Right cardiac atrium (tissue), 5 donors: ENCODE data around the gene KRTAP12-3. TPM values are rescaled to one million over a fixed set of nuclear protein-coding genes. Genes with fewer than 3 reads are reported as not detected.
A peak's percentile ranks its signal among the peaks of the same experiment; 100 is the strongest.
"Not testable (repeated sequence)": the region's sequence is repeated elsewhere in the genome, so short reads cannot be mapped to it uniquely, and the experiment has no call there.

ENCODE experiments used
- ATAC-seq, 2 donors: fragments of 200-7000 bp; cut with Tn5 transposase; one replicate each; pipeline versions ENCODE4 v1.8.0 to v1.9.1; 2020; ENCODE audit warnings: moderate library complexity in 2 of 2, mild to moderate bottlenecking in 1 of 2
- DNase-seq, 3 donors: peaks; one replicate each; pipeline ENCODE4 v3.0.0-alpha.2; 2020
- H3K27ac ChIP-seq: one replicate; pipeline ENCODE4 v1.5.1; 2013; ENCODE audit warnings: mild to moderate bottlenecking, low read length, control low read depth, moderate library complexity
- H3K27me3 ChIP-seq: one replicate; pipeline ENCODE4 v1.6.1; 2013; ENCODE audit not compliant: control insufficient read depth, insufficient read depth
- H3K4me1 ChIP-seq: one replicate; pipeline ENCODE4 v1.6.1; 2013; ENCODE audit warnings: low read length; ENCODE audit not compliant: control insufficient read depth, insufficient read depth
- H3K4me3 ChIP-seq: one replicate; pipeline ENCODE4 v1.5.1; 2013; ENCODE audit warnings: low read length, control low read depth
- H3K9me3 ChIP-seq: one replicate; pipeline ENCODE4 v1.6.1; 2013; ENCODE audit warnings: low read length; ENCODE audit not compliant: control insufficient read depth
- WGBS: extraction: QIAGEN DNeasy Blood & Tissue Kit; methylation state at CpG from one replicate; pipeline ENCODE4 v1.1.7; 2013; 5-methylcytosine and 5-hydroxymethylcytosine counted together
- intact Hi-C, 4 donors: fragments of 100-400 bp; cut with DNase I; formaldehyde crosslinking; loops; one replicate each; pipeline versions ENCODE4 v1.11.0 to v1.14.0; 2022 to 2023
- polyA plus RNA-seq: library from polyadenylated mRNA; stranded (reverse); fragments of 200-250 nt; gene quantifications from one replicate; pipeline ENCODE4 v1.2.3, GENCODE V29; 2013
- total RNA-seq, 4 donors: library from RNA; stranded (reverse); fragmentation: NEBNext Ultra II Directional; extraction: Animal tissue kit (Norgen Biotek cat#: 25700); gene quantifications; one replicate each; pipeline ENCODE4 v1.2.1, GENCODE V29; 2021
- donor health status: healthy with polysubstance abuse.
- donor health status: DM: no; HTN: yes; CAD: no.
- donor health status: DM: no; HTN: no; CAD: no.
- donor health status: DM: no; HTN: yes; CAD: no; lungs with severe emphysema.
- donor health status: DM: yes; HTN: yes; CAD: no.

Gene KRTAP12-3
- total and polyA plus RNA-seq, 5 donors = not detected

DNA sequence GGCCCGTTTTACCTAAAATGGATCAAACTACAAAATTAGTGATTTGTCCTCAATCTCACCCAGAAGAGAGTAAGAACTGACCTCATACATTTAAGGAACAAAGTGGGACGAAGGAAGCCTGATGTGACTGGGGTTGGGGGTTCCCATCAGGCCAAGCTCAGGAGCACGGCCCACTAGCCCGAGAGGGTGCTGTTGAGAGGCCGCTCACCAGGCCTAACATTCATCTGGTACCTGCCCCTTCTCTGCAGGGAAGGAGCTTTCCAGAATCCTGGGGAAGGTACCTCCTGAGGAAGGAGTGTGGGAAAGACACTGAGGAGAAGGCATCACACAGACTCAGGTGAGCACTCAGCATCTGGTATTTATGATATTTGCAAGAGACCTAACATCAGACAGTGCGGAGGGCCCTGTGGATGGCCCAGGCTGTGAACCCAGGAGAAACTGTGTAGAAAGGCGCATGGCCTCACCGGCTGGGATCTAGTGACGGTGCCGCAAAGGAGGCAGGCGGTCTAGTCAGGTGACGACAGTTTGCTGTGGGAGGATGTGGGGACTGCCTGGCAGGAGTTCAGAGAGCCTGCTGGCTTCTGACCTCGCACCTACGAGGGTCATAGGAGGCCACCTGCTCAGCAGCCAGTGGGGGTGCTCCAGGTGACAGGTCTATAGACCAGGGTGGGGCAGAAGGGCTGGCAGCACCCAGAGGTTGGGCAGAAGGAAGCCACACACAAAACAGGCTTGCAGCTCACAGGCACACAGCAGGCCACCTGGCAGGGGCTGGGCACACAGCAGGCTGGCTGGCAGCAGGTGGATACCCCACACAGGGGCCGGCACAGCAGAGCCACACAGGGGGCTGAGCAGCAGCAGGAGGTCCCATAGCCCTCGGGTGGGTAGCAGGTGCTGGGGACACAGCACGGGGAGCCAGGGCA, 3.8 kb upstream of the KRTAP12-3 start:
- H3K27me3 ChIP-seq = no peaks in the 10 kb centered on the region
- peak in 1 of 3 donors; percentile 55 for DNase-seq
- no peaks in the 10 kb centered on the region for H3K4me1 ChIP-seq
- no peaks in the 10 kb centered on the region for H3K9me3 ChIP-seq
- no peak overlapping the region for H3K4me3 ChIP-seq
- 75% methylated on average over 17 of the region's 17 CpGs for WGBS
- ATAC-seq = no peak
- no peak overlapping the region for H3K27ac ChIP-seq
- intact Hi-C loops = no loop called here

DNA sequence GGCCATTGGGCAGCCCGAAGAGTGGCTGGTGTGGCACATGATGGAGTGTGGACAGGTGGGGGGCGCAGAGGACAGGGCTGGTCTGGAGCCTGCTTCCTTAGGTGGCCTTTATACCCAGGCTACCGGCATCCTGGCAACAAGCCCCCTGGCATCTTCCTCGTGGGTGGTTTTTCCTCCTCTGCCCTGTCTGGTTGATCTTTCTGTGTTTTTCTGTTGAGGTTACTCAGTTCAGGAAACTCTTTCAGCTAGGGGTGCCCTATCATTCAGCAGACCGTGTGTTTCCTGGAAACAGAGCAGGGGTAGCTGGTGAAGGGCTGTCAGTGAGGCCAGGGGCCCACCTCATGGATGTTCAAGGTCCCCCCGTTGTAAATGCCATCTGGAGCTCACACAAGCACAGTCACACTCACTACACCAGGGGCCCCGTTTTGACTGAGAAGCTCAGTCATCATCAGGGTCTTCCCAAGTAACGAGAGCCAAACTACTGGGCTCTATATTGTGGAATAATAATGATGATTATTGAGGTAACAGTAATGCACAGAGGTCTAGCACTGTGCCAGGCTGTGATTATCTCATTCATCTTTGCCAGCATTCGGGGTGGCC, 3.1 kb upstream of the KRTAP12-3 start, which contains the start of gene KRTAP12-4:
Gene KRTAP12-4, minus strand, starts transcription at position 84 of the 600 bp plus-strand sequence. Its CDS starts 45 bp downstream, at position 39.
- intact Hi-C loops = no loop called here
- Histone ChIP-seq H3K9me3 (no peaks in the 10 kb centered on the region), H3K4me1 (no peaks in the 10 kb centered on the region), H3K4me3 (no peak within 1 kb of the TSS), H3K27me3 (no peaks in the 10 kb centered on the region), H3K27ac (no peak within 1 kb of the TSS)
- no peak for DNase-seq
- 81% methylated on average over 8 of the region's 9 CpGs for WGBS
- no peak for ATAC-seq

GRCh38 chr21:44656868-44657267, 864 bp upstream of the KRTAP12-3 start:
- ATAC-seq (no peak), DNase-seq (no peak)
- Histone ChIP-seq H3K27me3 (no peaks in the 10 kb centered on the region), H3K4me1 (no peaks in the 10 kb centered on the region), H3K9me3 (no peaks in the 10 kb centered on the region), H3K27ac (no peak overlapping the region), H3K4me3 (no peak overlapping the region)
- intact Hi-C loops = no loop called here
- 44% methylated on average over 1 of the region's 1 CpG for WGBS

- 83% methylated on average over 5 of the region's 5 CpGs for WGBS
- H3K27me3 ChIP-seq = no peaks in the 10 kb centered on the region
- no peaks in the 10 kb centered on the region for H3K9me3 ChIP-seq
- H3K27ac ChIP-seq = no peak overlapping the region
- DNase-seq (no peak), ATAC-seq (no peak)
- H3K4me3 ChIP-seq = no peak overlapping the region
- H3K4me1 ChIP-seq = no peaks in the 10 kb centered on the region
- intact Hi-C loops = no loop called here
Observed at GRCh38 chr21:44658541-44658910, 794 bp downstream of the KRTAP12-3 start.

- intact Hi-C loops = no loop called here
- DNase-seq = no peak
- no peaks in the 10 kb centered on the region for H3K4me1 ChIP-seq
- ATAC-seq = no peak
- 59% methylated on average over 11 of the region's 11 CpGs for WGBS
- no peaks in the 10 kb centered on the region for H3K27me3 ChIP-seq
- H3K9me3 ChIP-seq = no peaks in the 10 kb centered on the region
- H3K27ac ChIP-seq = no peak overlapping the region
- H3K4me3 ChIP-seq = no peak overlapping the region
Observed at GRCh38 chr21:44658913-44659595, 1.3 kb downstream of the KRTAP12-3 start.

- H3K9me3 ChIP-seq, H3K4me1 ChIP-seq, DNase-seq, H3K4me3 ChIP-seq, H3K27me3 ChIP-seq, ATAC-seq, H3K27ac ChIP-seq, intact Hi-C loops: not testable (repeated sequence)
- 53% methylated on average over 7 of the region's 7 CpGs for whole genome bisulfite sequencing
Observed at GRCh38 chr21:44661567-44661966, 3.8 kb downstream of the KRTAP12-3 start.

- ATAC-seq (no peak), DNase-seq (no peak)
- intact Hi-C loops = no loop called here
- no peak overlapping the region for H3K4me3 ChIP-seq
- no peaks in the 10 kb centered on the region for H3K4me1 ChIP-seq
- H3K27me3 ChIP-seq = no peaks in the 10 kb centered on the region
- no peaks in the 10 kb centered on the region for H3K9me3 ChIP-seq
- WGBS = 81% methylated on average over 5 of the region's 5 CpGs
- no peak overlapping the region for H3K27ac ChIP-seq
Observed at GRCh38 chr21:44664691-44665090, 7.0 kb downstream of the KRTAP12-3 start.

- ATAC-seq (peak; percentile 86 to 87), DNase-seq (peak; percentile 45 to 73 (median 58))
- no peaks in the 10 kb centered on the region for H3K4me1 ChIP-seq
- no peaks in the 10 kb centered on the region for H3K27me3 ChIP-seq
- no peak within 1 kb of the TSS for H3K27ac ChIP-seq
- intact Hi-C loops = no loop called here
- no peaks in the 10 kb centered on the region for H3K9me3 ChIP-seq
- WGBS = 66% methylated on average over 19 of the region's 19 CpGs
- H3K4me3 ChIP-seq = no peak within 1 kb of the TSS
Observed at GRCh38 chr21:44666401-44667320, 8.9 kb downstream of the KRTAP12-3 start, which contains the start of gene KRTAP12-2. Gene KRTAP12-2 (minus strand): TSS chr21:44666927. CDS start chr21:44666886, 41 bp downstream.

DNA sequence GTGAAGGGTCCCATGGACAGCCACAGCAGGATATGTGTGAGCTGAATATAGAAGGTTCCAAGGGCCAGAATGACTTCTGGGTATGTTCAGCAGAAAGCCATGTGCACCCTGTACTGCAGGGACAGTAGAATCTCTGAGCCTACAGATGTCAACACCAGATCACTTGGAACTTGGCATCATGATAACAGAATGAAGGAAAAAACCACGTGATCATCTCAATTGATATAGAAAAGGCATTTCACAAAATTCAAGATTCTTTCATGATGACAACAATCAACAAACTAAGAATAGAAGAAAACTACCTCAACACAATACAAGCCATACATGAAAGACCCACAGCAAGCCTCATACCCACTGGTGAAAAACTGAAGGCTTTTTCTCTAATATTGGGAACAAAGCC, 9.9 kb downstream of the KRTAP12-3 start:
- no peaks in the 10 kb centered on the region for H3K27me3 ChIP-seq
- WGBS = 66% methylated on average over 1 of the region's 1 CpG
- no peak for ATAC-seq
- no peak overlapping the region for H3K4me3 ChIP-seq
- intact Hi-C loops = no loop called here
- no peaks in the 10 kb centered on the region for H3K4me1 ChIP-seq
- no peak overlapping the region for H3K27ac ChIP-seq
- no peaks in the 10 kb centered on the region for H3K9me3 ChIP-seq
- no peak for DNase-seq

GRCh38 chr21:44670642-44671432, 13.1 kb downstream of the KRTAP12-3 start:
- ATAC-seq (no peak), DNase-seq (no peak)
- WGBS = 82% methylated on average over 3 of the region's 3 CpGs
- Histone ChIP-seq H3K9me3 (no peaks in the 10 kb centered on the region), H3K4me1 (no peaks in the 10 kb centered on the region), H3K27ac (no peak overlapping the region), H3K4me3 (no peak overlapping the region), H3K27me3 (peaks cover 2% of the 10 kb centered on the region)
- intact Hi-C loops = no loop called here
